GM12892 (cell line): ENCODE results near the gene UBN2.

Experiments used
- POLR2A ChIP-seq: IDR thresholded peaks from 2 replicates; pipeline ENCODE4 v1.6.1; 2011; ENCODE audit warnings: low read depth, low read length, control low read depth
- POLR2AphosphoS5 ChIP-seq: IDR thresholded peaks from 2 replicates; pipeline ENCODE4 v1.6.1; 2011; ENCODE audit warnings: low read depth, low read length, control low read depth

GRCh38 chr7:139299296-139299695, 68.3 kb downstream of the UBN2 start:
- TF ChIP-seq POLR2AphosphoS5: no peak
- no peak for TF ChIP-seq POLR2A
